ENCODE measurements around the gene TXN2.
A peak's percentile ranks its signal among the peaks of the same experiment; 100 is the strongest.

TXN2 gene

GRCh38 chr22:36480941-36481392, 473 bp downstream of the TXN2 start:
- no peak for DNase-seq

- no peak for DNase-seq
These were observed 2.5 kb downstream of the TXN2 start for GRCh38 chr22:36478966-36479365.

GRCh38 chr22:36475341-36475740, 6.1 kb downstream of the TXN2 start:
- DNase-seq, result no peak

DNA sequence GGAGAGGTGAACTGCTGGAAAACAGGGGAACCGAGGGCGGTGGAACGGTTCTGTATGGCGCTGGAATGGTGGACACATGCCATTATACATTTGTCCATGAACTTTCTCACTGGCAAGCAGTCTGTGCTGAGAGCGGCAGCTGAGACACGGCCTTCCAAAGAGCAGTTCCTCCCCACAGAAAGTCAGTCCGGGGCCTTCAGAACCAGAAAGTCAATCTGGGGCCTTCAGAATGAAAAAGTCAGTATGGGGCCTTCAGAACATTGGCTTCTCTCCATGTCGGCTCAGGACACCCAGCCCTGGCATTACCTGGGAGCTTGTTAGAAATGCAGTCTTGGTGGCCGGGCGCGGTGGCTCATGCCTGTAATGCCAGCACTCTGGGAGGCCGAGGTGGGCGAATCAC, 8.8 kb downstream of the TXN2 start:
- no peak for DNase-seq

GRCh38 chr22:36471341-36471821, 10.1 kb downstream of the TXN2 start:
- DNase-seq, result no peak

GRCh38 chr22:36470994-36471331, 10.5 kb downstream of the TXN2 start:
- DNase-seq, result no peak

DNA sequence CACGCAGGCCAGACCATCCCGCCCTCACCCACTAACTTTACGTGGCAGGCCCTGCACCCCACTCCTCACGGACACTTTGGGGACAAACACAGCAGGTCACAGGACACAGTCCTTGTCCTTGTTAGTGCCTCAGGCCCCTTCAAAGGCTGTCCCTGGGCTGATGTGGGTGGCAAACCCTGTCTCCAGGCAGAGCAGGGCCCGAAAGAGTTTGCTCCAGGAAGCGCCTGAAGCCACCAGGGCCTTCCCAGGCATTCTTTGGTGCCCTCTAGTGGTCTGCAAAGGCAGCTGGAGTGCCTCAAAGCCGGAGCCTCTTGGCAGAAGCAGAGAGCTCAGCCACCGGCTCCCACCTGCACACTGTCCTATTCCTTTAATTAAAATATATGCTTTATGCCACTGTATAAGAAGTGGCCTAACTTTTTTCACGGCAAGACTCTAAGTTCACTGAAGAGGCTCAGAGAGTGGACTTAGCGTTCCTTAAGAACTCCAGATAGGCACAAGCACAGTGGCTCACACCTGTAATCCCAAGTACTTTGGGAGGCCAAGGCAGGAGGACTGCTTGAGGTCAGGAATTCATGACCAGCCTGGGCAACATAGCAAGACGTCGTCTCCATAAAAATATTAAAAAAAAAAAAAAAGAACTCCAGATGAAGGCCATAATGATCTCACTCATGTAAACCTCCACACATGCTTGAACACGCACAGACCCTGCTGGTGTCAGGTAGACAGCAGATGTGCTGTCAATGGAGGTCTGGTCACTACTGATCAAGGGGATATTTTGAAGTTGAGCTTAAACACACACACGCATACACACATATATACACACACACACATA, 11.1 kb downstream of the TXN2 start:
- peak; percentile 80 to 84 for DNase-seq

DNA sequence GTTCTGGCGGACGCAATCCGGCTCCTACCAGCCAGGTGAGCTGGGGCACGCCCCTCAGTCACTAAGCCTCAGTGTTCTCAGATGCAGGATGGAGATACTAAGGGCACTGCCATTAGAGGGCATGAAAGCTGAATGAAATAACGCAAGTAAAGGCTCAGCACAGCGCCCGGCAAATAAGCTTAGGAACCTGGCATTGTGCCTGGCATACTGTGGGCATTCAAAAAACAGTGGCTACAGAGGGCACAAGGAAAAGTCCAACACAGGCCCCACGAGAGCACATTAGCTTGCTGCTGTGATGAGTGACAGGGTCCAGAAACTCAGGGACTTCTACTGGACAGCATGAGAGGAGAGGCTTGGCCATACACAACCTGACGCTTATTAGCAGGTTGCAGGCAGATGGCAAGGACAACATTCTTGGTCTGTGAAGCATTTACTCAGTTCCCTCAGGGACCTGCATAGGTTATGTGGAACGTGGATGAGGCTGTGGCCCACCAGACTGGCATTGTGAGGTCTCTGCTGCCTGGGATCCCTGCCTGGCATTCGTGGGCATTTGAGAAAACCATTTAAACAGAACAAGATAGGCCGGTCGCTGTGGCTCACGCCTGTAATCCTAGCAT, 12.2 kb downstream of the TXN2 start:
- DNase-seq, result no peak

GRCh38 chr22:36467946-36468345, 13.5 kb downstream of the TXN2 start:
- no peak for DNase-seq

DNA sequence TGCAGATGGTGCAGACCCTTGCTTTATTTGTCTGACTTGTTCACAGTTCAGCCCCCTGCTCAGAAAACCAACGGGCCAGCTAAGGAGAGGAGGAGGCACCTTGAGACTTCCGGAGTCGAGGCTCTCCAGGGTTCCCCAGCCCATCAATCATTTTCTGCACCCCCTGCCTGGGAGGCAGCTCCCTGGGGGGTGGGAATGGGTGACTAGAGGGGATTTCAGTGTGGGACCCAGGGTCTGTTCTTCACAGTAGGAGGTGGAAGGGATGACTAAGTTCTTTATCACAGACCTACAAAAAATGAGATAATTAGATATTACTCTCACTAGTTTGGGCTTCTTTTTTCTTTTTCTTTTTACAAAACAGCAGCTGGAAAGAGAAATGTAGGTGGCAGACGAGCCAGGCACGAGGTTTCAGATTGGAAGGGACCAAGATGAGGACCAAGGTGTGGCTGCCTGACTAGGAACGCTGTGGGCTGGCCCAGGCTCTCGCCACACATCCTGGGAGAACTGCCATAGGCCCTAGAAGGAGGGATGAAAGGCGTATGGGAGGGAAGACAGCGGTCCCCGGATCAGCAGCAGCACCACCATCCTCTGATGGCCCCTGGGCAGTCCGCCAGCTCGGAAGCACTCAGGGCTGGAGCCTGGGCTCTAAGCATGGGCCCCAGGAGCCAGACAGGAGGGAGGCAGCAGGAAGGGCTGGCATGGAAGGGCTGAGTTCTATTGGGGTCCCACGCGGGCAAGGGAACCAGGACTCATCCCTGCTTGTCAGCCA, 14.2 kb downstream of the TXN2 start:
- DNase-seq, result no peak

GRCh38 chr22:36466258-36466657, 15.2 kb downstream of the TXN2 start:
- DNase-seq, result no peak

- DNase-seq, result no peak
These were observed 16.0 kb downstream of the TXN2 start for GRCh38 chr22:36465232-36466021.

GRCh38 chr22:36464715-36465231, 16.7 kb downstream of the TXN2 start:
- DNase-seq, result no peak

DNA sequence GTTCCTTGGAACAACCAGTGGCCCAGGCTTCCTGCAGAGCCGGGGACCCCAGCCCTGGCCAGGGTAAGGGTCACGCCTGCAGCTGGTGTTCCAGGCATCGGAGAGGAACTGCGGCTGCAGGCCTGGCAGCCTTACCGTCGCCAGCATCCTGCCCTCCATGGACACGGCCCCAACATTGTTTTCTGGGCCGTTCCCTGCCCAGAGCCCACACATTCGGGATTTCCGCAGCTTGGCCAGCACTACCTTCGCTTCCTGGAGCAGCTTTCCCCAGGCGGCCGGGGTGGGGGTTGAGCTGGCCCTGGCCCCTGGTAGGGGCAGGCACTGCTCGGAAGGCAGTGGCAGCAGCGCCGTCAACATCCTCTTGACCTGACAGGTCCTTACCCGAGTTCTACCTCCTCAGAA, 17.7 kb downstream of the TXN2 start:
- DNase-seq, result no peak

GRCh38 chr22:36461665-36462649, 19.5 kb downstream of the TXN2 start:
- DNase-seq, result no peak

- no peak for DNase-seq
These were observed 21.2 kb downstream of the TXN2 start for GRCh38 chr22:36460202-36460601.

- no peak for DNase-seq
These were observed 23.6 kb downstream of the TXN2 start for GRCh38 chr22:36457688-36458450.

- no peak for DNase-seq
These were observed 25.0 kb downstream of the TXN2 start for GRCh38 chr22:36456464-36456845.

DNA sequence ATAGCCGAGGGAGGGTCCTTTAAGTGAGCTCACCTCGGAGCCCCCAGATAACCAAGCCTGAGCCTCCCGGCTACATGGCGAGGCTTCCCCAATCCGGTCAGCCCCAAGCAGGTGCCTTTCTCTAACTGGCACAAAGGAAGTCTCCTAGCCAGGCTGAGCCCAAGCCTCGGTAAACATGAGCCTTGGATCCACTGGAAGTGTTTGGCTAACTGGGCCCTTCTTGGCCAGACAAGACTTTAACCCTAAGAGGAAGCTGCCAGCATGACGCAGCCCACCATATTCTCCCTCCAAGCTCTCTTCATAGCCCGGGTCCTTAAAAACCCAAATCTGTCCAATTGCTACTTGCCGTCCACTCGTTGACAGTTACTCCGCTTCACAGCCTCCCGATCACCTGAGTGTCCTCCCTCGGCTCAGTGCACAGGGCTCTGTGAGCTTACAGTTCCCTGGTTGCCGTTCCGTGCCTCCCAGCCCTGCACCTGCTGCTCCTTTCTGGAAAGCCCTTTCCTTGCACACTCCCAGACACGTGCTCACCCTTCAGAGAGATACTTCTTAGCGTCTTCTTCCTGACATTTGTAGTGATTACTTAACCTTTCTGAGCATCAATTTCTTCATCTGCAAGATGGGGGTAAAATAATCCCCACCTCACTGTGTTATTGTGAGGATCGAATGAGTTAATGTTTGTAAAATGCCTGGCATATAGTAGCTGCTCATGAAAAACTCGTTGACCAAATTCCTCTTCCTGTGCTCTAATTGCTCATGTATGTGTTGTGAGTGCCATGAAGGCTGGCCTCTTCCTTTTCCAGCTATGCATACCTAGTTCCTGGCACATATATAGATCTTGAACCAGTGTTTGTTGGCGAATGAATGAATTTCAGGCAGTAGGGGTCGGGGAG, 25.6 kb downstream of the TXN2 start:
- no peak for DNase-seq
